Measurements from ENCODE around the gene COPS6.

The COPS6 gene

GRCh38 chr7:100109521-100110163 is 20.9 kb downstream of the COPS6 start:
- POLR2A ChIA-PET, result interaction anchor here (1.2 to 1.5 kb wide), 2 partner anchors 8 to 11 kb away, joined by 3 to 6 read pairs; partner anchors contain the start of gene AP4M1

GRCh38 chr7:100111156-100111555 is 22.4 kb downstream of the COPS6 start:
- CTCF ChIA-PET, result no interaction called here
- POLR2A ChIA-PET, result interaction anchor here (1.5 kb wide), 1 partner anchor 9 kb away, joined by 6 read pairs; the partner anchor contains the start of gene AP4M1
- peaks cover 15 to 66% of the 10 kb centered on the region in 2 experiments; a peak in 2 of 3 replicates for H3K36me3 ChIP-seq (ENCODE audit: control insufficient read depth in 2 of 2, insufficient read depth in 1 of 2, low read length in 2 of 2)

More at GRCh38 chr7:100109521-100110163, 20.9 kb downstream of the COPS6 start:
- no peak for TF ChIP-seq ZNF776 (tag by site-specific recombination; IDR thresholded peaks at IDR 0.05; ENCODE audit: borderline replicate concordance)
- peak; percentile 64; the same call in 1 of the 2 replicates for TF ChIP-seq ZNF121 (tag by site-specific recombination; IDR thresholded peaks at IDR 0.05)
- 0 out of 2 replicates have a peak, but pooled peaks have one; percentile 2 for TF ChIP-seq ZBTB17 (tag by site-specific recombination; IDR thresholded peaks at IDR 0.05)
- H3K4me3 ChIP-seq (ENCODE audit: low read depth, low read length), result no peak overlapping the region
- no peak overlapping the region for H3K27ac ChIP-seq (ENCODE audit: extremely low read depth, low read depth, low read length)
- peaks cover 15 to 79% of the 10 kb centered on the region in 2 experiments; a peak in 2 of 3 replicates for H3K36me3 ChIP-seq (ENCODE audit: control insufficient read depth in 2 of 2, insufficient read depth in 1 of 2, low read length in 2 of 2)
- no peaks in the 10 kb centered on the region for H3K4me1 ChIP-seq (ENCODE audit: control insufficient read depth, insufficient read depth, low read length)
- H3K9me3 ChIP-seq (ENCODE audit: control insufficient read depth, insufficient read depth, low read depth, low read length), result no peaks in the 10 kb centered on the region
- CTCF ChIA-PET, result interaction anchor here (0.6 kb wide), 1 partner anchor 744 kb away, joined by 3 read pairs; no protein-coding TSS in a partner anchor

More at GRCh38 chr7:100111156-100111555, 22.4 kb downstream of the COPS6 start:
- H3K4me3 ChIP-seq (ENCODE audit: low read depth, low read length), result no peak overlapping the region
- TF ChIP-seq ZNF311 (tag by site-specific recombination; IDR thresholded peaks at IDR 0.05; ENCODE audit: borderline replicate concordance) (no peak), ZNF776 (tag by site-specific recombination; IDR thresholded peaks at IDR 0.05; ENCODE audit: borderline replicate concordance) (no peak), ZNF148 (tag by site-specific recombination; IDR thresholded peaks at IDR 0.05; ENCODE audit: borderline replicate concordance) (no peak), ZSCAN18 (tag by site-specific recombination; IDR thresholded peaks at IDR 0.05) (no peak), ZNF626 (tag by site-specific recombination; IDR thresholded peaks at IDR 0.05) (no peak), ZNF157 (tag by site-specific recombination; IDR thresholded peaks at IDR 0.05) (no peak), ZNF169 (tag by site-specific recombination; IDR thresholded peaks at IDR 0.05) (no peak), ZNF585B (tag by site-specific recombination; IDR thresholded peaks at IDR 0.05) (no peak), ZNF558 (tag by site-specific recombination; IDR thresholded peaks at IDR 0.05) (no peak), ZSCAN16 (tag by site-specific recombination; IDR thresholded peaks at IDR 0.05) (no peak), KLF7 (tag by site-specific recombination; IDR thresholded peaks at IDR 0.05; ENCODE audit: borderline replicate concordance) (no peak), ZFP37 (tag by site-specific recombination; IDR thresholded peaks at IDR 0.05) (no peak), ZNF513 (tag by site-specific recombination; IDR thresholded peaks at IDR 0.05) (no peak), HOXD13 (CRISPR knock-in tag; IDR thresholded peaks at IDR 0.05; ENCODE audit: borderline replicate concordance) (no peak), ZNF211 (tag by site-specific recombination; IDR thresholded peaks at IDR 0.05; ENCODE audit: low read depth) (no peak)
- no peak overlapping the region for H3K27ac ChIP-seq (ENCODE audit: extremely low read depth, low read depth, low read length)
- H3K9me3 ChIP-seq (ENCODE audit: control insufficient read depth, insufficient read depth, low read depth, low read length), result no peaks in the 10 kb centered on the region
- no peaks in the 10 kb centered on the region for H3K4me1 ChIP-seq (ENCODE audit: control insufficient read depth, insufficient read depth, low read length)

Measured in HEK293 (cell line).